Ovary (tissue), 9 donors: ENCODE data around the gene ALK. TPM values are rescaled to one million over a fixed set of nuclear protein-coding genes. Genes with fewer than 3 reads are reported as not detected.
A peak's percentile ranks its signal among the peaks of the same experiment; 100 is the strongest.

Experiments used
- DNase-seq, 5 donors: peaks; one replicate each; pipeline ENCODE4 v3.0.0-alpha.2; 2019 to 2020
- H3K27ac ChIP-seq, 2 donors: fragments of 200-600 bp; one replicate each; pipeline versions ENCODE4 v1.5.1 to v1.8.0; 2019 to 2022
- H3K27me3 ChIP-seq: fragments of 200-600 bp; one replicate; pipeline ENCODE4 v1.8.0; 2022
- H3K36me3 ChIP-seq: fragments of 200-600 bp; sonication (generic); one replicate; pipeline ENCODE4 v1.5.1; 2019
- H3K4me1 ChIP-seq: one replicate; pipeline ENCODE4 v1.8.1; 2013; ENCODE audit warnings: mild to moderate bottlenecking, moderate library complexity; ENCODE audit not compliant: insufficient read depth
- H3K4me3 ChIP-seq: fragments of 200-600 bp; sonication (generic); one replicate; pipeline ENCODE4 v1.5.1; 2017
- H3K9me3 ChIP-seq, 2 donors: fragments of 200-600 bp in 1 of 2; sonication (generic) in 1 of 2; one replicate each; pipeline versions ENCODE4 v1.5.1 to v1.8.1; 2013 to 2019; ENCODE audit warnings: mild to moderate bottlenecking in 1 of 2, moderate library complexity in 1 of 2
- EP300 ChIP-seq: sonication (generic); formaldehyde crosslinking; IDR thresholded peaks from one replicate; pipeline ENCODE4 v1.6.1; 2017; ENCODE audit warnings: antibody characterized with exemption
- POLR2A ChIP-seq: fragments of 450-650 bp; IDR thresholded peaks from one replicate; pipeline ENCODE4 v1.6.1; 2017; ENCODE audit warnings: antibody characterized with exemption, mild to moderate bottlenecking, moderate library complexity
- WGBS, 3 donors: extraction: QIAGEN DNeasy Blood & Tissue Kit in 1 of 3; methylation state at CpG; one replicate each; pipeline versions ENCODE4 v1.1.5 to v1.1.7; 2013 to 2017; 5-methylcytosine and 5-hydroxymethylcytosine counted together
- intact Hi-C, 4 donors: fragments of 100-400 bp; cut with DNase I; formaldehyde crosslinking; loops; one replicate each; pipeline versions ENCODE4 v1.11.0 to v1.15.1; 2022 to 2023
- polyA plus RNA-seq, 2 donors: library from polyadenylated mRNA; stranded (reverse); fragments of 200-250 nt in 1 of 2; fragments of 350-450 nt in 1 of 2; fragmentation: Illumina TruSeq in 1 of 2; extraction: RNeasy Lipid Tissue Mini Kit (QIAGEN cat#74804) in 1 of 2; gene quantifications; one replicate each; pipeline ENCODE4 v1.2.3, GENCODE V29; 2013 to 2014
- total RNA-seq, 7 donors: library from RNA; depleted of rRNA in 2 of 7; stranded (reverse); fragments of >200 nt in 2 of 7; fragmentation: NEBNext Ultra II Directional in 3 of 7; extraction: Animal tissue kit (Norgen Biotek cat#: 25700) in 3 of 7; gene quantifications; one replicate each; pipeline versions ENCODE4 v1.1.0 to v1.2.4, GENCODE V29; 2016 to 2023
- TF ChIP-seq, protein P1 (sequence below), 3 donors: fragments of 450-650 bp in 2 of 3; fragments of 200-600 bp in 1 of 3; IDR thresholded peaks; one replicate each; pipeline versions ENCODE4 v1.5.1 to v1.8.0; 2016 to 2022; ENCODE audit warnings: antibody characterized with exemption in 3 of 3, mild to moderate bottlenecking in 1 of 3
- donor health status: DM: no; HTN: no; CAD: no; lungs with moderate emphysema.
- donor health status: DM: no; HTN: no; CAD: no.
- donor health status: Bipolar disorder and iron deficiency.
- donor health status: DM: yes; HTN: yes; CAD: no.
- donor health status: DM: no; HTN: no; CAD: no.
- donor health status: DM: yes; HTN: yes; CAD: no.

The ALK gene
- total and polyA plus RNA-seq, 9 donors: 0.05 to 1.7 (median 0.23) TPM; not detected in 1

DNA sequence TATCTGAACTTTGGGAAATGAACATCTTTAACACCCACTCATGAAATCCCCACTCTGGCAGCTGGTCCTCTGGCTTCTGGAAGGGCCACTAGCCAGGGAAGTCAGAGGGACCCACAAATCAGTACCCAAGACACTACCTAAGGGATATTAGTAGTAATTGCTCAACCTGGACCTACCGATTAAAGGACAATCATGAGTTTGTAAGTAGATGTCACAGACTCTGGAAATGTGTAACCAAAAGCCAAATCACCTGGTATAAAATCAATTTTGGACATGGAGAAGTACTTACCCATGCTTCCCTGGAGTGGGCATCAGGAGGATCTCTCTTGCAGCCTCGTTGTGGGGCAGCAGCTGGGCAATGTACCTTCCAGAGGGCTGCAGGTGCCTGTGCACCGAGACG lies 389.8 kb downstream of the ALK start:
- WGBS, 3 donors: 90 to 96% (median 90%) methylated on average over 4 of the region's 4 CpGs
- Histone ChIP-seq H3K4me3 (no peak overlapping the region), H3K27me3 (no peaks in the 10 kb centered on the region), H3K27ac (no peak overlapping the region), H3K4me1 (no peaks in the 10 kb centered on the region), H3K9me3 (no peaks in the 10 kb centered on the region), H3K36me3 (no peaks in the 10 kb centered on the region)
- intact Hi-C loops: no loop called here
- DNase-seq: no peak
- TF ChIP-seq, protein P1, sequence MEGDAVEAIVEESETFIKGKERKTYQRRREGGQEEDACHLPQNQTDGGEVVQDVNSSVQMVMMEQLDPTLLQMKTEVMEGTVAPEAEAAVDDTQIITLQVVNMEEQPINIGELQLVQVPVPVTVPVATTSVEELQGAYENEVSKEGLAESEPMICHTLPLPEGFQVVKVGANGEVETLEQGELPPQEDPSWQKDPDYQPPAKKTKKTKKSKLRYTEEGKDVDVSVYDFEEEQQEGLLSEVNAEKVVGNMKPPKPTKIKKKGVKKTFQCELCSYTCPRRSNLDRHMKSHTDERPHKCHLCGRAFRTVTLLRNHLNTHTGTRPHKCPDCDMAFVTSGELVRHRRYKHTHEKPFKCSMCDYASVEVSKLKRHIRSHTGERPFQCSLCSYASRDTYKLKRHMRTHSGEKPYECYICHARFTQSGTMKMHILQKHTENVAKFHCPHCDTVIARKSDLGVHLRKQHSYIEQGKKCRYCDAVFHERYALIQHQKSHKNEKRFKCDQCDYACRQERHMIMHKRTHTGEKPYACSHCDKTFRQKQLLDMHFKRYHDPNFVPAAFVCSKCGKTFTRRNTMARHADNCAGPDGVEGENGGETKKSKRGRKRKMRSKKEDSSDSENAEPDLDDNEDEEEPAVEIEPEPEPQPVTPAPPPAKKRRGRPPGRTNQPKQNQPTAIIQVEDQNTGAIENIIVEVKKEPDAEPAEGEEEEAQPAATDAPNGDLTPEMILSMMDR (IDR thresholded peaks at IDR 0.05): no peak
- TF ChIP-seq POLR2A: no peak
- TF ChIP-seq EP300: no peak

DNA sequence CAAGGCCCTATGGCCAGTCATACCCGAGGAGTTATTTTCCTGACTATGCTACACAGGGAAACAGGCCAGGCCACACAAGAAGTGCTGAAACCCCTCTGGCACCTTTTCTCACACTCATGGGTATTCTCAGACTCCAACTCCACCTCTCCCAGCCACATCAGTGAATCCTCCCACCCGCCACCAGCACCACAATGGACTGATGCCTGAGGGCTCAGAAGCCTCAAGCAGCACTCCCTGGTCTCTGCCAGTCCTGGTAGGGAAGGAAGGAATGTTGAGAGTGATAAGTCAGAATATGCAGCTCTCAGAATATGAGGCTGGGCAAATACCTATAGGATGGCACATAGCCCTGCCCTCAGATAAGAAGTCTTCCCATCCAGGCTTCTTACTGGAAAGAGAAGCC lies 391.1 kb downstream of the ALK start:
- H3K4me1 ChIP-seq: no peaks in the 10 kb centered on the region
- no peaks in the 10 kb centered on the region for H3K9me3 ChIP-seq
- no peaks in the 10 kb centered on the region for H3K36me3 ChIP-seq
- no peak overlapping the region for H3K27ac ChIP-seq
- no peak for DNase-seq
- intact Hi-C loops: no loop called here
- H3K4me3 ChIP-seq: no peak overlapping the region
- H3K27me3 ChIP-seq: no peaks in the 10 kb centered on the region
- TF ChIP-seq, protein P1 (IDR thresholded peaks at IDR 0.05): no peak
- no peak for TF ChIP-seq POLR2A
- no peak for TF ChIP-seq EP300
- 67 to 79% (median 73%) methylated on average over 2 of the region's 2 CpGs for WGBS, 3 donors

DNA sequence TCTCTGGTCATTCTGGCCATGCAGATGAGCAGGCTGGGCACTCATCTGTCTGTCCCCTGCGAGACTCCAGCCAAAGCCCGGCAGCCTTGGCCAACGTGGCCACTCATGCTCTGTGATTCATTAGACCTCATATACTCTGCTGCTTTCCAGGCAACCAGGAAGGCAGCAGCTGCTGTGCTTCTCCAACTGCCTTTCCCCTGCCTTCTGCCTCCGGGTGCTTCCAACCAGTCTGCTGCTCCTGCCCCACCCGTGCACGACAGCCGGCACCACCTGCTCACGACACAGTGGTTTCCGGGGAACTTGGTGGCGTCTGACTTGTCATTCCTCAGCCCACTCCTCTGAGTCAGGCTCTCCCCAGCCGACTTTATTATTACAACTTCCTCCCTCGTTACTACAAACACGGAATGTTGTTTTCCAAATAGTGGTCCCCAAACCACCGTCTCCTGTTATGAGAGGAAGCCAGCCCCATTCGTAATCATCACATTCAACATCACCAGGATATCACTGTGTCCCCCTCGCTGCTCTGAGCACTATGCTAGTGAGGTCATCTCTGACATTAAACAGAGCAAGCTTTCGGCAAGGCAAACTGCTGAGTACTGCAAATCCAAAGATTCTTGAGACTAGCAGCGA lies 392.4 kb downstream of the ALK start:
- no peaks in the 10 kb centered on the region for H3K9me3 ChIP-seq
- H3K27me3 ChIP-seq: no peaks in the 10 kb centered on the region
- DNase-seq: peak in 1 of 5 donors; percentile 30
- no peaks in the 10 kb centered on the region for H3K36me3 ChIP-seq
- no peak overlapping the region for H3K4me3 ChIP-seq
- no peak for TF ChIP-seq EP300
- TF ChIP-seq, protein P1 (IDR thresholded peaks at IDR 0.05): no peak
- no peak for TF ChIP-seq POLR2A
- H3K27ac ChIP-seq: no peak overlapping the region
- H3K4me1 ChIP-seq: no peaks in the 10 kb centered on the region
- intact Hi-C loops: no loop called here
- 4 to 21% (median 4%) methylated on average over 18 of the region's 18 CpGs for WGBS, 3 donors

DNA sequence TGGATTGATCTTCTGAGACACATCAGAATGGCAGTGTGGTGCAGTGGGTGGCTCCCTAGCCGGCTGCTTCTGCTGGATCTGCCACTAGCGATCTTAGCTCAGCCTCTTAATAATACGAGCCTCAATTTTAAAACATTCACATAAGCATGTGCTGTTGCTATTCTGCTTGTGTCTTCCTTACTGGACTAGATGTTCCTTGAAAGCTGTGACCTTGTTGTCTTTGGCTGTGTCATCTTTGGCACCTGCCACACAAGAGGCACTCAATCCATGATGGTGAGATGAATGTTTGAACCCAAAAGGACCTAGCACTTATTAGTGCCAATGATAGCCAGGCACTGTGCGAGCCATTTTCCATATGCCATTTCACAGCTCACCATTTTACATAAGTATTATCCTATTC lies 393.0 kb downstream of the ALK start:
- TF ChIP-seq, protein P1 (IDR thresholded peaks at IDR 0.05): no peak
- no peak for TF ChIP-seq EP300
- no peak for TF ChIP-seq POLR2A
- Histone ChIP-seq H3K36me3 (no peaks in the 10 kb centered on the region), H3K4me3 (no peak overlapping the region), H3K27me3 (no peaks in the 10 kb centered on the region), H3K27ac (no peak overlapping the region), H3K9me3 (no peaks in the 10 kb centered on the region), H3K4me1 (no peaks in the 10 kb centered on the region)
- DNase-seq: no peak
- intact Hi-C loops: no loop called here
- 87 to 92% (median 91%) methylated on average over 4 of the region's 4 CpGs for WGBS, 3 donors
